Fibroblast of the aortic adventitia (primary cell): ENCODE data around the gene AIG1. TPM values are rescaled to one million over a fixed set of nuclear protein-coding genes. Genes with fewer than 3 reads are reported as not detected.
"Not testable (repeated sequence)": the region's sequence is repeated elsewhere in the genome, so short reads cannot be mapped to it uniquely, and the experiment has no call there.

Source experiments
- DNase-seq: peaks from one replicate; pipeline ENCODE4 v3.0.0-alpha.2; 2010; ENCODE audit warnings: low read depth
- H3K4me3 ChIP-seq: 2 replicates; pipeline ENCODE4 v1.5.1; 2011; ENCODE audit warnings: low read depth, mild to moderate bottlenecking, control low read depth, low read length, moderate library complexity
- CTCF ChIP-seq: IDR thresholded peaks from 2 replicates; pipeline ENCODE4 v1.5.1; 2011; ENCODE audit warnings: mild to moderate bottlenecking, low read length, control low read depth, inconsistent platforms; ENCODE audit not compliant: insufficient read depth
- total RNA-seq: library from RNA; depleted of rRNA; stranded (reverse); fragments of >200 nt; gene quantifications from 2 replicates; pipeline ENCODE4 v1.2.3, GENCODE V29; 2012; ENCODE audit warnings: low replicate concordance

The AIG1 gene
- total RNA-seq: 28.0 and 48.7 TPM in 2 replicates

DNA sequence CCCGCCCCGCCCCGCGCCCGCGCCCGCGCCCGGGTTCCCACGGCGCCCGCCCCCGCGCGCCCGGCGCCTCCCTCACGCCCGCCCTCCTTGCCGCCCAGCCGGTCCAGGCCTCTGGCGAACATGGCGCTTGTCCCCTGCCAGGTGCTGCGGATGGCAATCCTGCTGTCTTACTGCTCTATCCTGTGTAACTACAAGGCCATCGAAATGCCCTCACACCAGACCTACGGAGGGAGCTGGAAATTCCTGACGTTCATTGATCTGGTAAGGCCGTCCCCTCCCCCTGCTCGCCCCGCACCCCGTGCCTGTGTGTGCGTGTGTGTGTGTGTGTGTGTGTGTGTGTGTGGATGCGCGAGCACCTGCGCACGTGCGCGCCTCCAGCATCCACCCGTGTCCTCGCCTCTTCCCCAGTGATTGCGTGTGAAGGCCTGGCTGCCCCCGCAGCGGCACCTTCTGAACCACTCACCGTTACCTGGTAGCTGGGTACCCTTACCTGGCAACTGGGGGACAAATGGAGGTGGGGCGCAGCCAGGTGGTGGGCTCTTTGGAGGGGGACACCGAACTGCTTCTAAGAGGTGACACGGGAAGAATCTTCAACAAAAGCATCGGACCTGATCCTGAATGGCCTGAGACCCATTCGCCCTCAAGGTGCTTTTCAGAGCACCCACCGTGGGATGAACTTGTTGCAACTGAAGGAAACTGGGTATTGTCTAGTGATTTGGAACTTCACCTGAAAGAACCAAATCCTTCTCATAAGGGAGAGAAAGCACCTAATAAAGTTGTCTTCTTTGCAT is at the start of gene AIG1:
Gene AIG1, plus strand, starts transcription at position 84 of the 791 bp plus-strand sequence. Its CDS starts 37 bp downstream, at position 121.
- TF ChIP-seq CTCF: no peak

DNA sequence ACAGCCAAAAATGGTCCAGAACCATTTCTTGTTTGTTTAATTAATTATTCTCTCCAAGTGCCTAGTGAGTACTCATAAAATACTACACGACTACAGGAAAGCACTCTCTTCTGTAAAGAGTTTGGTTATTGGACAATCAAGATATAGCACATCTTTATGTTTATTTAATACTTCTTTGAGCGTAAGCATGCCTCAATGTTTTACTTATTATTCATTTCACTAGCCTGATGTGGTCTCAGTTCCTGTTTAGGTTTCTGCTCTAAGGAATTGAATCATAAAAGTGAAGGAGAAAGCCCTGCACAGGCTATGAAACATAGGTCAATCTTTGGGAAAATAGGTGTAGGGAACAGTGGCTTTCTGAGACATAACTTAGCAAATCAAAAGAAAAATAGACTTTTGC is 45.9 kb upstream of the AIG1 start:
- no peak overlapping the region for H3K4me3 ChIP-seq
- no peak for DNase-seq
- no peak for TF ChIP-seq CTCF

More for the DNA sequence above, at the start of gene AIG1:
- peak; percentile 57 for DNase-seq
- H3K4me3 ChIP-seq: peak within 1 kb of the TSS; percentile 80

DNA sequence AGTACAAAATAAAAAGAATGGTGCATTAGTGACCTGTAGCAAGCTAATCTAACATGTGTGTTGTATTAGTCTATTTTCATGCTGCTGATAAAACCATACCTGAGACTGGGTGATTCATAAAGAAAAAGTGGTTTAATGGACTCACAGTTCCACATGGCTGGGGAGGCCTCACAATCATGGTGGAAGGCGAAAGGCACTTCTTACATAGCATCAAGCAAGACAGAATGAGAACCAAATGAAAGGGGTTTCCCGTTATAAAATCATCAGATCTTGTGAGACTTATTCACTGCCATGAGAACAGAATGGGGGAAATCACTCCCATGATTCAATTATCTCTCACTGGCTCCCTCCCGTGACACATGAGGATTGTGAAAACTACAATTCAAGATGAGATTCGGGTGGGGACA is 45.4 kb upstream of the AIG1 start:
- no peak overlapping the region for H3K4me3 ChIP-seq
- no peak for TF ChIP-seq CTCF
- DNase-seq: no peak

GRCh38 chr6:143018955-143019354 is 41.7 kb upstream of the AIG1 start:
- no peak overlapping the region for H3K4me3 ChIP-seq
- TF ChIP-seq CTCF: no peak
- DNase-seq: peak; percentile 53

- not testable (repeated sequence) for DNase-seq, H3K4me3 ChIP-seq
Observed at GRCh38 chr6:143020862-143021261, 39.8 kb upstream of the AIG1 start.

DNA sequence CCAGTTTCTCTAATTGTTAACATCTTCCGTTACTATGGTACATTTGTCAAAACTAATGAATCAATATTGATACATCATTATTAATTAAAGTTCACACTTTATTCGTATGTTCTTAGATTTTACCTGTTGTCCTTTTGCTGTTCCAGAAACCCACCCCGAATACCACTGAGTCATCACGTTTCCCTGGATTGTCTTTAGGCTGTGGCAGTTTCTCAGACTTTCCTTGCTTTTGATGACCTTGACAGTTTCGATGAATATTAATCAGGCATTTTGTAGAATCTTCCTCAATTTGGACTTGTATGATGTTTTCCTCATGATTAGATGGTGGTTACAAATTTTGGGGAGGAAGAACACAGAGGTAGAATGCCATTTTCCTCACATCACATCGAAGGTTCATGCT is 39.1 kb upstream of the AIG1 start:
- TF ChIP-seq CTCF: no peak
- H3K4me3 ChIP-seq: no peak overlapping the region
- no peak for DNase-seq

GRCh38 chr6:143022587-143022986 is 38.1 kb upstream of the AIG1 start:
- TF ChIP-seq CTCF: no peak
- no peak for DNase-seq
- no peak overlapping the region for H3K4me3 ChIP-seq
